Measurements from ENCODE around the gene RNASEH1. TPM values are rescaled to one million over a fixed set of nuclear protein-coding genes. Genes with fewer than 3 reads are reported as not detected.

RNASEH1 gene
- total and polyA plus RNA-seq, 2 of the 8 experiments (the other 6 are each of a cell fraction or from before 2014, with no cell fraction given): 11.7 to 42.7 TPM

- H3K27me3 ChIP-seq (replicated peaks in 1 of 4; ENCODE audit: control insufficient read depth in 3 of 4, extremely low read depth in 1 of 4, insufficient read depth in 3 of 4, low read length in 3 of 4): no peaks in the 10 kb centered on the region
- H3K4me1 ChIP-seq (replicated peaks in 1 of 4; ENCODE audit: control insufficient read depth in 3 of 4, insufficient read depth in 4 of 4, low read length in 3 of 4): no peaks in the 10 kb centered on the region
- POLR2A ChIA-PET (ENCODE audit: partially characterized antibody): interaction anchor here (1.0 to 17.0 kb wide), 7 partner anchors 7 to 67 kb away, joined by 3 to 373 read pairs (median 5); partner anchors contain the start of genes COLEC11 and RNASEH1
- FAIRE-seq: no peak
- H4K5ac ChIP-seq (ENCODE audit: insufficient read length, low read depth, low read length): no peak overlapping the region
- CTCF ChIA-PET (ENCODE audit: partially characterized antibody): interaction anchor here (0.8 to 1.9 kb wide), 5 partner anchors 10 to 161 kb away, joined by 3 to 5 read pairs (median 4); partner anchors contain the start of gene COLEC11
- H3K23ac ChIP-seq (ENCODE audit: insufficient read length): no peak overlapping the region
- no peak overlapping the region for H3K56ac ChIP-seq (replicated peaks; ENCODE audit: insufficient read length, low read depth, low read length)
- no peaks in the 10 kb centered on the region; the same call in 1 of the 2 replicates for H3K79me1 ChIP-seq (ENCODE audit: low read depth, low read length)
- H2BK5ac ChIP-seq (ENCODE audit: low read depth, low read length): no peak overlapping the region
- no peak overlapping the region for H3K4ac ChIP-seq (replicated peaks; ENCODE audit: insufficient read length, low read depth, low read length)
- peaks cover 18 to 49% (median 34%) of the 10 kb centered on the region in 4 experiments for H3K36me3 ChIP-seq (ENCODE audit: control insufficient read depth in 2 of 4, insufficient read depth in 4 of 4, low read length in 3 of 4)
- H3K27ac ChIP-seq (ENCODE audit: low read depth, low read length): no peak overlapping the region
- H4K20me1 ChIP-seq (replicated peaks in 1 of 2; ENCODE audit: control insufficient read depth in 1 of 2, insufficient read depth in 2 of 2, low read length in 2 of 2): peaks cover 9 to 14% of the 10 kb centered on the region in 2 experiments
- DNase-seq (ENCODE audit: low read depth in 1 of 2, low spot score in 2 of 2): no peak
- H3K18ac ChIP-seq (ENCODE audit: extremely low read depth, low read length): no peak overlapping the region
- H3K9ac ChIP-seq (replicated peaks in 1 of 4; ENCODE audit: extremely low read depth in 1 of 4, low read depth in 3 of 4, low read length in 3 of 4): no peak overlapping the region
- no peak overlapping the region for H4K8ac ChIP-seq (ENCODE audit: extremely low read depth, insufficient read depth, low read length)
- no peaks in the 10 kb centered on the region for H3K9me3 ChIP-seq (ENCODE audit: insufficient read depth in 2 of 2, low read depth in 1 of 2, low read length in 1 of 2)
- no peak overlapping the region for H2AK5ac ChIP-seq (ENCODE audit: low read depth, low read length)
- H2BK20ac ChIP-seq (ENCODE audit: low read length): no peak overlapping the region
- H2BK12ac ChIP-seq (ENCODE audit: low read depth, low read length): no peak overlapping the region
- WGBS, 2 experiments (ENCODE audit: extremely low coverage in 1 of 2, insufficient coverage in 1 of 2, insufficient read length in 1 of 2, insufficient replicate concordance in 2 of 2, low coverage in 1 of 2, low lambda C conversion rate in 2 of 2, missing lambda C conversion rate in 1 of 2): 45% methylated on average over 4 of the region's 4 CpGs; no CpG with 5 or more reads in 1 of the 2 experiments
- H2AFZ ChIP-seq (ENCODE audit: low read length): no peak overlapping the region
- H2BK120ac ChIP-seq (replicated peaks; ENCODE audit: low read depth, low read length): no peak overlapping the region
- no peak overlapping the region for H3K4me3 ChIP-seq (ENCODE audit: extremely low read depth in 1 of 4, insufficient read depth in 2 of 4, low read depth in 3 of 4, low read length in 4 of 4)
- H3K23me2 ChIP-seq (ENCODE audit: low read depth, low read length): no peaks in the 10 kb centered on the region
- no peak overlapping the region for H3K14ac ChIP-seq (ENCODE audit: insufficient read length)
- no peak overlapping the region for H4K91ac ChIP-seq (replicated peaks; ENCODE audit: insufficient read length, low read length)
- H2BK15ac ChIP-seq (ENCODE audit: low read length): no peak overlapping the region
- peaks cover 0 to 18% of the 10 kb centered on the region in 2 experiments; a peak in 2 of 4 replicates for H3K79me2 ChIP-seq (ENCODE audit: control insufficient read depth in 1 of 2, insufficient read depth in 2 of 2, low read length in 2 of 2)
- TF ChIP-seq ZNF274 (IDR thresholded peaks at IDR 0.05; ENCODE audit: borderline replicate concordance, extremely low read depth, low read length) (no peak), CTCF (IDR thresholded peaks at IDR 0.05; ENCODE audit: control extremely low read depth in 1 of 3, insufficient read depth in 1 of 3, low read depth in 1 of 3, low read length in 3 of 3) (no peak), RAD21 (IDR thresholded peaks at IDR 0.05 in 1 of 2, conservative IDR thresholded peaks at IDR 0.05 in 1 of 2; ENCODE audit: low read depth in 2 of 2, low read length in 2 of 2) (no peak), SP2 (IDR thresholded peaks at IDR 0.05; ENCODE audit: low read length) (no peak), ASH2L (IDR thresholded peaks at IDR 0.05; ENCODE audit: low read length) (no peak), CHD1 (IDR thresholded peaks at IDR 0.05; ENCODE audit: low read depth, low read length) (no peak), KDM4A (IDR thresholded peaks at IDR 0.05; ENCODE audit: low read depth, low read length, severe bottlenecking) (no peak), CREB1 (IDR thresholded peaks at IDR 0.05) (no peak)
- H3K4me2 ChIP-seq (ENCODE audit: insufficient read depth in 1 of 2, low read depth in 2 of 2, low read length in 2 of 2): no peak overlapping the region
Observed at GRCh38 chr2:3584608-3585260, 26.6 kb upstream of the RNASEH1 start.

Data from H1 (cell line).